ENCODE measurements around the gene METAP2.
A peak's percentile ranks its signal among the peaks of the same experiment; 100 is the strongest.

The METAP2 gene

DNA sequence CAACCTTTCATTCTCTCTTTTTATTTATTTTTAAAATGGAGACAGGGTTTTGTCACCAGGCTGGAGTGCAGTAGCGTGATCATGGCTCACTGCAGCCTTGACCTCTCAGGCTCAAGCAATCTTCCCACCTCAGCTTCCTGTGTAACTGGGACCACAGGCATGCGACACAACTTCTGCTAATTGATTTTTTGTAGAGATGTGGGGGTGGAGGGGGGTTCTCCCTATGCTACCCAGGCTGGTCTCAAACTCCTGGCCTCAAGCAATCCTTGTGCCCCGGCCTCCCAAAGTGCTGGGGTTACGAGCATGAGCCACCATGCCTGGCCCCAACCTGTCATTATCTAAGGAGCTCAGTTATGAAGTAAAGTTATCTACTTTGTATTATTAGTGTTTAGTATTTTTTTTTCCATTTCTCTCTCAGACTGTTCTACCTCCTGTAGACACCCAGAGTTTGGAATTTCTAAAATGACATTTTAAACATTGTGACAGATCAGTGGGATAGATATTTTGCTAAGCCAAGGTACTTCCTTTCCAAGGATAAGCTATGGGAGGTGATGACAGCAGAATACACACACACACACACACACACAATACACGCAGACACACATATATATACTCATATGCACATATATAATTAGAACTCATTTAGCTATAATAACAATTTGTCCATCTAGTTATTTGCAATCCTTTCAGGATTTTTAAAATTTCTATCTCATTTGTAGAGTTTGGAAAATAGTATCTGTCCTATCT, 79.4 kb downstream of the METAP2 start (continued):
- no peak for TF ChIP-seq ZNF23 (tag by site-specific recombination; IDR thresholded peaks at IDR 0.05; ENCODE audit: borderline replicate concordance)
- no peak for TF ChIP-seq ZNF394 (tag by site-specific recombination; IDR thresholded peaks at IDR 0.05; ENCODE audit: borderline replicate concordance)
- TF ChIP-seq ZSCAN23 (tag by site-specific recombination; IDR thresholded peaks at IDR 0.05), result no peak
- TF ChIP-seq ZNF16 (tag by site-specific recombination; IDR thresholded peaks at IDR 0.05; ENCODE audit: low read depth), result no peak
- TF ChIP-seq ZNF791 (tag by site-specific recombination; IDR thresholded peaks at IDR 0.05), result no peak
- TF ChIP-seq, protein P1, sequence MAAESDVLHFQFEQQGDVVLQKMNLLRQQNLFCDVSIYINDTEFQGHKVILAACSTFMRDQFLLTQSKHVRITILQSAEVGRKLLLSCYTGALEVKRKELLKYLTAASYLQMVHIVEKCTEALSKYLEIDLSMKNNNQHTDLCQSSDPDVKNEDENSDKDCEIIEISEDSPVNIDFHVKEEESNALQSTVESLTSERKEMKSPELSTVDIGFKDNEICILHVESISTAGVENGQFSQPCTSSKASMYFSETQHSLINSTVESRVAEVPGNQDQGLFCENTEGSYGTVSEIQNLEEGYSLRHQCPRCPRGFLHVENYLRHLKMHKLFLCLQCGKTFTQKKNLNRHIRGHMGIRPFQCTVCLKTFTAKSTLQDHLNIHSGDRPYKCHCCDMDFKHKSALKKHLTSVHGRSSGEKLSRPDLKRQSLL (tag by site-specific recombination; IDR thresholded peaks at IDR 0.05), result no peak
- no peak for TF ChIP-seq ZFP69B (tag by site-specific recombination; IDR thresholded peaks at IDR 0.05)
- TF ChIP-seq ZNF530 (tag by site-specific recombination; IDR thresholded peaks at IDR 0.05; ENCODE audit: low read depth), result no peak
- TF ChIP-seq ZSCAN30 (tag by site-specific recombination; IDR thresholded peaks at IDR 0.05), result no peak

DNA sequence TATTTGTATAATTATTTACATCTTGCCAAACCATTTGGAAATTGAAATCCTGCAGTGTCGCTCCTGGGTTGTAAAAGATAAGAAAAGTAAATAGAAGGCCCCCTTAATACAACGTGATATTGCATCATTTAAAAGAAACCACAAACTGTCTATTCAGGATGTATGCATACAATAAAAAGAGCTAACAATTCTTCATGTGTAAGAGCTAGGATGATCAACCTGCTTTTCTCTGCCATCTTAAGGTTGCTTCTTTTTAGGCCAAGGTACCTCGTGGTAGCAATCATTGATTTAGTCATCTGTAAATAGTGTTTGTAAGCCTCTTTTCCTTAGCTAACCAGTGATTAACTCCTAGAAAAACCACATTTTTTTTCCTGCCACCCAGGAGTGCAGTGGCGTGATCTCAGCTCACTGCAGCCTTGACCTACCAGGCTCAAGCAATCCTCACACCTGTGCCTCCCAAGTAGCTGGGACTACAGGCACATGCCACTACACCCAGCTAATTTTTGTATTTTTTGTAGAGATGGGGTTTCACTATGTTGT, 80.7 kb downstream of the METAP2 start:
- ChIA-PET POLR2A (no interaction called here), CTCF (interaction anchor here (0.5 to 1.8 kb wide), 5 partner anchors 16 to 193 kb away, joined by 3 to 5 read pairs (median 3); no protein-coding TSS in a partner anchor)
- H3K4me3 ChIP-seq (ENCODE audit: low read depth, low read length), result no peak overlapping the region
- H3K27ac ChIP-seq (ENCODE audit: extremely low read depth, low read depth, low read length), result peak overlapping the region; percentile 46
- H3K9me3 ChIP-seq (ENCODE audit: control insufficient read depth, insufficient read depth, low read depth, low read length), result no peaks in the 10 kb centered on the region
- H3K4me1 ChIP-seq (ENCODE audit: control insufficient read depth, insufficient read depth, low read length), result peaks cover 27% of the 10 kb centered on the region
- H3K36me3 ChIP-seq (ENCODE audit: control insufficient read depth in 2 of 2, insufficient read depth in 1 of 2, low read length in 2 of 2), result no peaks in the 10 kb centered on the region
- TF ChIP-seq OSR2 (tag by site-specific recombination; IDR thresholded peaks at IDR 0.05) (peak; percentile 65), OVOL3 (tag by site-specific recombination; IDR thresholded peaks at IDR 0.05) (no peak), ZBTB8A (tag by site-specific recombination; IDR thresholded peaks at IDR 0.05) (no peak), SP7 (tag by site-specific recombination; IDR thresholded peaks at IDR 0.05) (peak; percentile 97), SALL2 (tag by site-specific recombination; IDR thresholded peaks at IDR 0.05; ENCODE audit: borderline replicate concordance) (no peak), ZSCAN16 (tag by site-specific recombination; IDR thresholded peaks at IDR 0.05) (no peak), ZNF23 (tag by site-specific recombination; IDR thresholded peaks at IDR 0.05; ENCODE audit: borderline replicate concordance) (no peak), TRIM28 (IDR thresholded peaks at IDR 0.05; ENCODE audit: borderline replicate concordance, low read length) (peak; percentile 28; the same call in 1 of the 2 replicates), ZXDB (tag by site-specific recombination; IDR thresholded peaks at IDR 0.05) (peak; percentile 61; the same call in 1 of the 2 replicates), ZNF354C (tag by site-specific recombination; IDR thresholded peaks at IDR 0.05; ENCODE audit: borderline replicate concordance, low read depth) (no peak), ZNF24 (tag by site-specific recombination; IDR thresholded peaks at IDR 0.05) (no peak)
- TF ChIP-seq, protein P2, sequence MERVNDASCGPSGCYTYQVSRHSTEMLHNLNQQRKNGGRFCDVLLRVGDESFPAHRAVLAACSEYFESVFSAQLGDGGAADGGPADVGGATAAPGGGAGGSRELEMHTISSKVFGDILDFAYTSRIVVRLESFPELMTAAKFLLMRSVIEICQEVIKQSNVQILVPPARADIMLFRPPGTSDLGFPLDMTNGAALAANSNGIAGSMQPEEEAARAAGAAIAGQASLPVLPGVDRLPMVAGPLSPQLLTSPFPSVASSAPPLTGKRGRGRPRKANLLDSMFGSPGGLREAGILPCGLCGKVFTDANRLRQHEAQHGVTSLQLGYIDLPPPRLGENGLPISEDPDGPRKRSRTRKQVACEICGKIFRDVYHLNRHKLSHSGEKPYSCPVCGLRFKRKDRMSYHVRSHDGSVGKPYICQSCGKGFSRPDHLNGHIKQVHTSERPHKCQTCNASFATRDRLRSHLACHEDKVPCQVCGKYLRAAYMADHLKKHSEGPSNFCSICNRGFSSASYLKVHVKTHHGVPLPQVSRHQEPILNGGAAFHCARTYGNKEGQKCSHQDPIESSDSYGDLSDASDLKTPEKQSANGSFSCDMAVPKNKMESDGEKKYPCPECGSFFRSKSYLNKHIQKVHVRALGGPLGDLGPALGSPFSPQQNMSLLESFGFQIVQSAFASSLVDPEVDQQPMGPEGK (tag by site-specific recombination; IDR thresholded peaks at IDR 0.05), result peak; percentile 46; the same call in 1 of the 2 replicates
- TF ChIP-seq, protein P3, sequence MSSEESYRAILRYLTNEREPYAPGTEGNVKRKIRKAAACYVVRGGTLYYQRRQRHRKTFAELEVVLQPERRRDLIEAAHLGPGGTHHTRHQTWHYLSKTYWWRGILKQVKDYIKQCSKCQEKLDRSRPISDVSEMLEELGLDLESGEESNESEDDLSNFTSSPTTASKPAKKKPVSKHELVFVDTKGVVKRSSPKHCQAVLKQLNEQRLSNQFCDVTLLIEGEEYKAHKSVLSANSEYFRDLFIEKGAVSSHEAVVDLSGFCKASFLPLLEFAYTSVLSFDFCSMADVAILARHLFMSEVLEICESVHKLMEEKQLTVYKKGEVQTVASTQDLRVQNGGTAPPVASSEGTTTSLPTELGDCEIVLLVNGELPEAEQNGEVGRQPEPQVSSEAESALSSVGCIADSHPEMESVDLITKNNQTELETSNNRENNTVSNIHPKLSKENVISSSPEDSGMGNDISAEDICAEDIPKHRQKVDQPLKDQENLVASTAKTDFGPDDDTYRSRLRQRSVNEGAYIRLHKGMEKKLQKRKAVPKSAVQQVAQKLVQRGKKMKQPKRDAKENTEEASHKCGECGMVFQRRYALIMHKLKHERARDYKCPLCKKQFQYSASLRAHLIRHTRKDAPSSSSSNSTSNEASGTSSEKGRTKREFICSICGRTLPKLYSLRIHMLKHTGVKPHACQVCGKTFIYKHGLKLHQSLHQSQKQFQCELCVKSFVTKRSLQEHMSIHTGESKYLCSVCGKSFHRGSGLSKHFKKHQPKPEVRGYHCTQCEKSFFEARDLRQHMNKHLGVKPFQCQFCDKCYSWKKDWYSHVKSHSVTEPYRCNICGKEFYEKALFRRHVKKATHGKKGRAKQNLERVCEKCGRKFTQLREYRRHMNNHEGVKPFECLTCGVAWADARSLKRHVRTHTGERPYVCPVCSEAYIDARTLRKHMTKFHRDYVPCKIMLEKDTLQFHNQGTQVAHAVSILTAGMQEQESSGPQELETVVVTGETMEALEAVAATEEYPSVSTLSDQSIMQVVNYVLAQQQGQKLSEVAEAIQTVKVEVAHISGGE (tag by site-specific recombination; conservative IDR thresholded peaks at IDR 0.05; ENCODE audit: low read depth), result no peak
- TF ChIP-seq, protein P4, sequence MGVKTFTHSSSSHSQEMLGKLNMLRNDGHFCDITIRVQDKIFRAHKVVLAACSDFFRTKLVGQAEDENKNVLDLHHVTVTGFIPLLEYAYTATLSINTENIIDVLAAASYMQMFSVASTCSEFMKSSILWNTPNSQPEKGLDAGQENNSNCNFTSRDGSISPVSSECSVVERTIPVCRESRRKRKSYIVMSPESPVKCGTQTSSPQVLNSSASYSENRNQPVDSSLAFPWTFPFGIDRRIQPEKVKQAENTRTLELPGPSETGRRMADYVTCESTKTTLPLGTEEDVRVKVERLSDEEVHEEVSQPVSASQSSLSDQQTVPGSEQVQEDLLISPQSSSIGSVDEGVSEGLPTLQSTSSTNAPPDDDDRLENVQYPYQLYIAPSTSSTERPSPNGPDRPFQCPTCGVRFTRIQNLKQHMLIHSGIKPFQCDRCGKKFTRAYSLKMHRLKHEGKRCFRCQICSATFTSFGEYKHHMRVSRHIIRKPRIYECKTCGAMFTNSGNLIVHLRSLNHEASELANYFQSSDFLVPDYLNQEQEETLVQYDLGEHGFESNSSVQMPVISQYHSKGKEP (tag by site-specific recombination; IDR thresholded peaks at IDR 0.05), result peak; percentile 51; the same call in 1 of the 2 replicates
- TF ChIP-seq, protein P5, sequence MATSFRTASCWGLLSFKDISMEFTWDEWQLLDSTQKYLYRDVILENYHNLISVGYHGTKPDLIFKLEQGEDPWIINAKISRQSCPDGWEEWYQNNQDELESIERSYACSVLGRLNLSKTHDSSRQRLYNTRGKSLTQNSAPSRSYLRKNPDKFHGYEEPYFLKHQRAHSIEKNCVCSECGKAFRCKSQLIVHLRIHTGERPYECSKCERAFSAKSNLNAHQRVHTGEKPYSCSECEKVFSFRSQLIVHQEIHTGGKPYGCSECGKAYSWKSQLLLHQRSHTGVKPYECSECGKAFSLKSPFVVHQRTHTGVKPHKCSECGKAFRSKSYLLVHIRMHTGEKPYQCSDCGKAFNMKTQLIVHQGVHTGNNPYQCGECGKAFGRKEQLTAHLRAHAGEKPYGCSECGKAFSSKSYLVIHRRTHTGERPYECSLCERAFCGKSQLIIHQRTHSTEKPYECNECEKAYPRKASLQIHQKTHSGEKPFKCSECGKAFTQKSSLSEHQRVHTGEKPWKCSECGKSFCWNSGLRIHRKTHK (tag by site-specific recombination; IDR thresholded peaks at IDR 0.05), result no peak
- TF ChIP-seq, protein P6, sequence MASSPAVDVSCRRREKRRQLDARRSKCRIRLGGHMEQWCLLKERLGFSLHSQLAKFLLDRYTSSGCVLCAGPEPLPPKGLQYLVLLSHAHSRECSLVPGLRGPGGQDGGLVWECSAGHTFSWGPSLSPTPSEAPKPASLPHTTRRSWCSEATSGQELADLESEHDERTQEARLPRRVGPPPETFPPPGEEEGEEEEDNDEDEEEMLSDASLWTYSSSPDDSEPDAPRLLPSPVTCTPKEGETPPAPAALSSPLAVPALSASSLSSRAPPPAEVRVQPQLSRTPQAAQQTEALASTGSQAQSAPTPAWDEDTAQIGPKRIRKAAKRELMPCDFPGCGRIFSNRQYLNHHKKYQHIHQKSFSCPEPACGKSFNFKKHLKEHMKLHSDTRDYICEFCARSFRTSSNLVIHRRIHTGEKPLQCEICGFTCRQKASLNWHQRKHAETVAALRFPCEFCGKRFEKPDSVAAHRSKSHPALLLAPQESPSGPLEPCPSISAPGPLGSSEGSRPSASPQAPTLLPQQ (tag by site-specific recombination; IDR thresholded peaks at IDR 0.05), result peak; percentile 94

All from HEK293 (cell line).